ENCODE measurements around the gene STUM. TPM values are rescaled to one million over a fixed set of nuclear protein-coding genes. Genes with fewer than 3 reads are reported as not detected.

Gene STUM
- polyA plus RNA-seq, 2 of the 4 experiments (the other 2 are of a cell fraction), result not detected

GRCh38 chr1:226648421-226648820 is 99.9 kb downstream of the STUM start:
- Histone ChIP-seq H3K4me2 (no peak overlapping the region), H3K27ac (no peak overlapping the region), H3K4me3 (no peak overlapping the region), H3K9me3 (no peaks in the 10 kb centered on the region), H3K4me1 (no peaks in the 10 kb centered on the region)
- WGBS (ENCODE audit: missing lambda C conversion rate), result 70% methylated on average over 6 of the region's 6 CpGs
- POLR2A ChIA-PET, result no interaction called here
- no peak for TF ChIP-seq FOSL2 (IDR thresholded peaks at IDR 0.05)
- no peak for TF ChIP-seq FOSL2 (CRISPR knock-in tag; IDR thresholded peaks at IDR 0.05)
- TF ChIP-seq HDAC2 (IDR thresholded peaks at IDR 0.05), result no peak
- TF ChIP-seq NFE2L2 (conservative IDR thresholded peaks at IDR 0.05; ENCODE audit: low read length), result no peak
- no peak for TF ChIP-seq TP53 (CRISPR knock-in tag; IDR thresholded peaks at IDR 0.05)
- TF ChIP-seq HMGXB4 (CRISPR knock-in tag; IDR thresholded peaks at IDR 0.05; ENCODE audit: borderline replicate concordance), result no peak
- DNase-seq (ENCODE audit: low read depth in 1 of 2, low spot score in 1 of 2), result no peak
- CTCF ChIA-PET, result interaction anchor here (0.7 to 3.0 kb wide), 4 partner anchors 15 to 179 kb away, joined by 3 to 18 read pairs (median 5); no protein-coding TSS in a partner anchor
- ATAC-seq, result no peak
- no peak for FAIRE-seq

DNA sequence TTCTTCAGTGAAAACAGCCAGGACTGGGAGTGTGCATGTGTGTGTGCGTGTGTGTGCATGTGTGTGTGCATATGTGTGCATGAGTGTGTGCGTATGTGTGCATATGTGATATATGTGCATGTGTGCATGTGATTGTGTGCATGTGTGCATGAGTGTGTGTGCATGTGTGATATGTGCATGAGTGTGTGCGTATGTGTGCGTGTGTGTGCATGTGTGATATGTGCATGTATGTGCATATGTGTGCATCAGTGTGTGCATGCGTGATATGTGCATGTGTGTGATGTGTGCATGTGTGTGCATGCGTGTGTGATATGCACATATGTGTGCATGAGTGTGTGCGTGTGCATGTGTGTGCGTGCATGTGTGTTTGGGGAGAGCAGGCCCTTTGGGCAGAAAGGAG is 100.7 kb downstream of the STUM start:
- Histone ChIP-seq H3K4me3 (no peak overlapping the region), H3K9me3 (no peaks in the 10 kb centered on the region), H3K27ac (no peak overlapping the region), H3K4me1 (no peaks in the 10 kb centered on the region), H3K4me2 (no peak overlapping the region)
- no peak for FAIRE-seq
- no peak for ATAC-seq
- DNase-seq (ENCODE audit: low read depth in 1 of 2, low spot score in 1 of 2), result no peak
- 86% methylated on average over 8 of the region's 8 CpGs for WGBS (ENCODE audit: missing lambda C conversion rate)
- ChIA-PET POLR2A (no interaction called here), CTCF (interaction anchor here (0.7 to 3.0 kb wide), 4 partner anchors 10 to 178 kb away, joined by 3 to 18 read pairs (median 4); no protein-coding TSS in a partner anchor)
- TF ChIP-seq JUN (IDR thresholded peaks at IDR 0.05) (no peak), POLR2A (IDR thresholded peaks at IDR 0.05; ENCODE audit: low read length) (no peak), CHD4 (IDR thresholded peaks at IDR 0.05; ENCODE audit: borderline replicate concordance) (no peak), SREBF2 (IDR thresholded peaks at IDR 0.05) (no peak), JUNB (IDR thresholded peaks at IDR 0.05) (no peak), REST (IDR thresholded peaks at IDR 0.05) (no peak), KDM1A (IDR thresholded peaks at IDR 0.05; ENCODE audit: low read depth) (no peak), CHD2 (IDR thresholded peaks at IDR 0.05; ENCODE audit: low read length, partially characterized antibody) (no peak), FOXS1 (CRISPR knock-in tag; IDR thresholded peaks at IDR 0.05) (no peak), MAFK (IDR thresholded peaks at IDR 0.05; ENCODE audit: partially characterized antibody) (no peak), ZFP36 (IDR thresholded peaks at IDR 0.05; ENCODE audit: borderline replicate concordance, partially characterized antibody) (no peak), TP53 (CRISPR knock-in tag; IDR thresholded peaks at IDR 0.05) (no peak), SMC3 (IDR thresholded peaks at IDR 0.05) (no peak), FOSB (CRISPR knock-in tag; IDR thresholded peaks at IDR 0.05) (no peak), MYC (IDR thresholded peaks at IDR 0.05; ENCODE audit: borderline replicate concordance, low read length) (no peak), RNF2 (IDR thresholded peaks at IDR 0.05; ENCODE audit: borderline replicate concordance, low read depth) (no peak), NR3C1 (IDR thresholded peaks at IDR 0.05) (no peak), ZNF302 (CRISPR knock-in tag; IDR thresholded peaks at IDR 0.05) (no peak)
- TF ChIP-seq, protein P1, sequence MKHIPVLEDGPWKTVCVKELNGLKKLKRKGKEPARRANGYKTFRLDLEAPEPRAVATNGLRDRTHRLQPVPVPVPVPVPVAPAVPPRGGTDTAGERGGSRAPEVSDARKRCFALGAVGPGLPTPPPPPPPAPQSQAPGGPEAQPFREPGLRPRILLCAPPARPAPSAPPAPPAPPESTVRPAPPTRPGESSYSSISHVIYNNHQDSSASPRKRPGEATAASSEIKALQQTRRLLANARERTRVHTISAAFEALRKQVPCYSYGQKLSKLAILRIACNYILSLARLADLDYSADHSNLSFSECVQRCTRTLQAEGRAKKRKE (CRISPR knock-in tag; IDR thresholded peaks at IDR 0.05; ENCODE audit: low read depth), result no peak

All from A549 (cell line).